Right kidney (tissue), 1 donor: Measurements from ENCODE around the gene GCKR.

Experiments
- DNase-seq: peaks from one replicate; pipeline ENCODE4 v3.0.0-alpha.2; 2016

GCKR gene

DNA sequence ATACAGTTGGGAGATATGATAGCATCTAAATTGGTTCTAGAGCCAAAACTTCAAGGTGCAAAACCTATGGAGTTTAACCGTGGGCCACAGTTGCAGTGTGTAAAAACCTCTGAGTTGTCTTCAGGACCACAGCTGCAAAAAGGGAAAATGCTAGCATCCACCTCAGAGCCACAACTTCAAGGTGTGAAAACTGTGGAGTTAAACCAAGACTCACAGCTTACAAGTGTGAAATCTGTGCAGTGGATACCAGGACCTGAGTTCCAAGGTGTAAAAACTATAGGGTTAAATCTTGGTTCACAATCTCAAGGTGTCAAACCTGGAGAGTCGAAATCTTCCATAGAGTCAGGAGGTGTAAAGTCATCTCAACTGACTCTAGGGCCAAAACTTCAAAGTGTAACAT is 75.8 kb downstream of the GCKR start:
- no peak for DNase-seq

DNA sequence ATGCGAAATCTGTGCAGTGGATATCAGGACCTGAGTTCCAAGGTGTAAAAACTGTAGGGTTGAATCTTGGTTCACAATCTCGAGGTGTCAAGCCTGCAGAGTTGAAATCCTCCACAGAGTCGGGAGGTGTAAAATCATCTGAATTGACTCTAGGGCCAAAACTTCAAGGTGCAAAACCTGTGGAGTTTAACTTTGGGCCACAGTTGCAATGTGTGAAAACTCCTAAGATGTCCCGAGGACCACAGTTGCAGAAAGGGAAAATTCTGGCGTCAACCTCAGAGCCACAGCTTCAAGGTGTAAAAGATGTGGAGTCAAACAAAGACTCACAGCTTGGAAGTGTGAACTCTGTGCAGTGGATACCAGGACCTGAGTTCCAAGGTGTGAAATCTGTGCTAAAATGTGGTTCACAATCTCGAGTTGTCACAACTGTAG is 76.4 kb downstream of the GCKR start:
- no peak for DNase-seq
